T follicular helper cell (primary cell): ENCODE results near the gene DEAF1.
"Not testable (repeated sequence)": the region's sequence is repeated elsewhere in the genome, so short reads cannot be mapped to it uniquely, and the experiment has no call there.

Source experiments
- DNase-seq: peaks from one replicate; pipeline ENCODE4 v3.0.0-alpha.2; 2020; ENCODE audit warnings: low read depth
- total RNA-seq, 2 experiments: gene quantifications; one replicate each; lab custom pipeline; 2026; lab: John Stamatoyannopoulos, UW

DEAF1 gene, protein sequence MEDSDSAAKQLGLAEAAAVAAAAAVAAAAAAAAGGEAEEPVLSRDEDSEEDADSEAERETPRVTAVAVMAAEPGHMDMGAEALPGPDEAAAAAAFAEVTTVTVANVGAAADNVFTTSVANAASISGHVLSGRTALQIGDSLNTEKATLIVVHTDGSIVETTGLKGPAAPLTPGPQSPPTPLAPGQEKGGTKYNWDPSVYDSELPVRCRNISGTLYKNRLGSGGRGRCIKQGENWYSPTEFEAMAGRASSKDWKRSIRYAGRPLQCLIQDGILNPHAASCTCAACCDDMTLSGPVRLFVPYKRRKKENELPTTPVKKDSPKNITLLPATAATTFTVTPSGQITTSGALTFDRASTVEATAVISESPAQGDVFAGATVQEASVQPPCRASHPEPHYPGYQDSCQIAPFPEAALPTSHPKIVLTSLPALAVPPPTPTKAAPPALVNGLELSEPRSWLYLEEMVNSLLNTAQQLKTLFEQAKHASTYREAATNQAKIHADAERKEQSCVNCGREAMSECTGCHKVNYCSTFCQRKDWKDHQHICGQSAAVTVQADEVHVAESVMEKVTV
- total RNA-seq = 33.4 to 54.2 reads per million in 2 experiments

- peak; percentile 99 for DNase-seq
Observed at GRCh38 chr11:694563-695287, at the start of gene DEAF1. TSS of gene DEAF1 (minus strand) at chr11:695222. CDS start at chr11:695047, 175 bp downstream.

GRCh38 chr11:742571-743201, 47.7 kb upstream of the DEAF1 start:
- no peak for DNase-seq

DNA sequence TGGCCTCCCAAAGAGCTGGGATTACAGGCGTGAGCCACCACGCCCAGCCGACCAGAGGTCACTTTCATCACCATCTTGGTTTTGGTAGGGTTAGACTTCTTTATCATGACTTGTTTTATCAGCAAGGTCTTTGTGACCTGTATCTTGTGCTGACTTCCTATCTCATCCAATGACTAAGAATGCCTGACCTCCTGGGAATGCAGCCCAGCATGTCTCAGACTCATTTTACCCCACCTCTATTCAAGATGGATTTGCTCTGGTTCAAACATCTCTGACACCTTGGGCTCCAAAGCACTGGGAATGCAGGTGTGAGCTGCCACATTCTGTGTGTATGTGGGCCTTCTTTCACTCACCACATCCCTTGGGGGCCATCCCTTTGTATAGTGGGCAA, 47.1 kb upstream of the DEAF1 start:
- DNase-seq = no peak

DNA sequence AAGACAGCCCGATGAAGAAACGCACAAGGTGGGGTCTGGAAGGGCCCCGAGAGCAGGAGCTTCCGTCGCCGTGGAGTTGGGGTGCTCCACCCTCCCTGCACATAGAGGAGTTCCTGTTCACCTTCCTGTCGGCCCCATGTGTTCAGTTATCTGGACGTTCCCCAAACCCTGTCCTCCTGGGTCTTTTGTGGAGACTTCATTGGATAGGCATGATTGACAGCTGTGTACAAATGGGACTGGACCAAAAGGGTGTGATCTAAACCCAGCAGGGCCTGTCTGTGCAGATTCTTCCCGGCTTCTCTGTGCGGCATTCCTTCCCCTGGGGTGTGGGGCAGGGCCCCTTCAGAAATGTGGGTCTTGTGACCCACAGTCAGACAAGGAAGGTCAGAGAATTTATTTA, 42.9 kb upstream of the DEAF1 start:
- DNase-seq = not testable (repeated sequence)

GRCh38 chr11:737366-737765, 42.3 kb upstream of the DEAF1 start:
- no peak for DNase-seq

DNA sequence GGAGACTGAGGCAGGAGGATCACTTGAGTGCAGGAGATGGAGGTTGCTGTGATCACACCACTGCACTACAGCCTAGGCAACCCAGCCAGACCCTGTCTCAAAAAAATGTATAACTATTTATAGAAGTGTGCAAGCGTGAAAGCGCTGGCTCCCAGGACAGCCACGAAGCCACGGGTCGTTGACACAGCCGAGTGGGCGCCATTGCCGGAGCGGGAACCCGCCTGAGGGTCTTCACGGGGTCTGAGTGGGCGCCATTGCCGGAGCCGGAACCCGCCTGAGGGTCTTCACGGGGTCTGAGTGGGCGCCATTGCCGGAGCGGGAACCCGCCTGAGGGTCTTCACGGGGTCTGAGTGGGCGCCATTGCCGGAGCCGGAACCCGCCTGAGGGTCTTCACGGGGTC, 39.5 kb upstream of the DEAF1 start:
- not testable (repeated sequence) for DNase-seq

GRCh38 chr11:733072-733471, 38.0 kb upstream of the DEAF1 start:
- no peak for DNase-seq

DNA sequence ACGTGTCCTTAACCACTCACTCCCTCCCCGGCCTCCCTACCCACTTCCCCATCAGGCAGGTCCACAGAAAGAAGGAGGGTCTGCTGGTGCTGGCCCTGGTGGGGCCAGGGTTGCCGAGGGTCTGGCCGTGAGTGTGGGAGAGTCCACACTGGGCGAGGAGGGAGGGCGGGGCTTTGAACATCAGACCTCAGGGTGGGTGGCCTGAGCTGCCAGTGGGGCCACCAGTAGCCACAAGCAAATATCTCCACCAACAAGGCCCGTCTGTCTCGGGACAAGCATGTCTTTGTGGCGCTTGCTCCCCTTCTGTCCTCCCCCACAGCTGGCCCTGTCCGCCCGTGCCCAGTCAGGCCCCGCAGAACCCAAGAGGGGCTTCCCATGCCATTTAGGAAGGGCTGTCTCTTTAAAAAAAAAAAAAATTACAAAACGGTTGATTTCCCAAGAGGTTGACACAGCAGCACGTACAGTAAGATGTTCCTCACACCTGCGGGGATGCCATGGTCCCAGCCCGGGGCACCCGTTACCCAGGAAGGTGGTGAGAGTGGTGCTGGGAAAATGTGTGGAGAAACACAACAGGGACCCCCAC, 34.6 kb upstream of the DEAF1 start:
- no peak for DNase-seq

GRCh38 chr11:728901-729491, 34.0 kb upstream of the DEAF1 start:
- DNase-seq = no peak

DNA sequence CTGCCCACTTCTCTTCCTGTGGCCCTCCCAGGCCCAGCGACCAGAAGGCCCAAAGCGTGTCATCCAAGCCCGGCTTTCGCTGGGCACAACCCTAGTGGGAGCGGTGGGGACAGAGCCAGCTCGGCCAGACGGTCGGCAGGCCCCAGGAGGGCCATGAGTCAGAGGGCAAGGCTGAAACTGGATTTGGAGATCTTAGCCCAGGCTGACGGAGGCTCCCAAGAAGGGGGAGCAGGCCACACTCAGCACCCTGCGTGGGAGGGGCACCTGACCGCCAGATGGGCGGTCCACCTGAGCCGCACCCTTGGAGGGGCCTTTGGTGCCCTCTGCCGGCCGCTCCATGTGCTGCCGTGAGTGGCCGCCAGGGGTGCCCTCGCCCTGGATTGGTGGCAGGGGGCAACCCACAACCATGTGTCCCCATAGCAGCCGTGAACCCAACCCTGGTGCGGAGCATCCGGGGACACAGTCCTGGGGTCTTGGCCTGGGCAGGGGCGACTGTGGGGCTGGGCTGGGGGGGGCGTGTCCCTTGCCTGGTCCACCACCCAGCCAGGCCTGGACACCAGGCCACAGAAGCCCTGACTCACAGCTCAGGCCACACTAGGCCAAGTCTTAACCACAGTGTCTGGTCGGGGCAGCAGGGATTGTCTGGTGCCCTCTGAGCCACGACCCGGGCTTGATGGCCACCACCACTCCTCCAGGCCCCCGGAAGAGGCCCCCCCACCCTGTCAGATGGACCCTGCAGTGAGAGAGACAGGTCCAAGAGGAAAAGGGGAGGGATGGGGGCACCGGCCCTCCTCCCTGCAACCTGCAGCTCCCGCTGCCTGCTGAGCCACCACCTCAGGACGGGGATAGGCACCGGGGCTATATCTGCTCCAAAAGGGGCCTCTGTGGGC, 33.1 kb upstream of the DEAF1 start:
- peak; percentile 63 for DNase-seq

- DNase-seq = no peak
Observed at GRCh38 chr11:727281-727701, 32.3 kb upstream of the DEAF1 start.

DNA sequence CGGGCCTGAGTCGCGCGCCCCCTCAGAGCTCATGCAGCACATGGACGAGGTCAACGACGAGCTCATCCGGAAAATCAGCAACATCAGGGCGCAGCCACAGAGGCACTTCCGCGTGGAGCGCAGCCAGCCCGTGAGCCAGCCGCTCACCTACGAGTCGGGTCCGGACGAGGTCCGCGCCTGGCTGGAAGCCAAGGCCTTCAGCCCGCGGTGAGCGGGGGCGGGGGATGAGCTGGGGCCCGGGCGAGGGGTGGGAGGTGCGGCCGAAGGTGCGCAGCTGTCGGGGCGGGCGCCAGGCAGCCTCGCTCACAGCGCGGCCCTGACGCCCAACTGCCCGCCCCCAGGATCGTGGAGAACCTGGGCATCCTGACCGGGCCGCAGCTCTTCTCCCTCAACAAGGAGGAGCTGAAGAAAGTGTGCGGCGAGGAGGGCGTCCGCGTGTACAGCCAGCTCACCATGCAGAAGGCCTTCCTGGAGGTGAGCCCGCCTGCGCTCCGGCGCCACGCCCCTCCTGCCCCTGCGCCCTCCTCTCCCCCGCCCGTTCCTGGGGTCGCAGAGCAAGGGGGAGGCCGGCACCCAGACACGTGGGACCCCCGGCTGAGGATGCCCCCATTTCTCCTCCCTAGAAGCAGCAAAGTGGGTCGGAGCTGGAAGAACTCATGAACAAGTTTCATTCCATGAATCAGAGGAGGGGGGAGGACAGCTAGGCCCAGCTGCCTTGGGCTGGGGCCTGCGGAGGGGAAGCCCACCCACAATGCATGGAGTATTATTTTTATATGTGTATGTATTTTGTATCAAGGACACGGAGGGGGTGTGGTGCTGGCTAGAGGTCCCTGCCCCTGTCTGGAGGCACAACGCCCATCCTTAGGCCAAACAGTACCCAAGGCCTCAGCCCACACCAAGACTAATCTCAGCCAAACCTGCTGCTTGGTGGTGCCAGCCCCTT, 31.5 kb upstream of the DEAF1 start:
- no peak for DNase-seq

GRCh38 chr11:725624-726202, 30.7 kb upstream of the DEAF1 start:
- DNase-seq = no peak

- no peak for DNase-seq
Observed at GRCh38 chr11:724778-725386, 29.9 kb upstream of the DEAF1 start.

DNA sequence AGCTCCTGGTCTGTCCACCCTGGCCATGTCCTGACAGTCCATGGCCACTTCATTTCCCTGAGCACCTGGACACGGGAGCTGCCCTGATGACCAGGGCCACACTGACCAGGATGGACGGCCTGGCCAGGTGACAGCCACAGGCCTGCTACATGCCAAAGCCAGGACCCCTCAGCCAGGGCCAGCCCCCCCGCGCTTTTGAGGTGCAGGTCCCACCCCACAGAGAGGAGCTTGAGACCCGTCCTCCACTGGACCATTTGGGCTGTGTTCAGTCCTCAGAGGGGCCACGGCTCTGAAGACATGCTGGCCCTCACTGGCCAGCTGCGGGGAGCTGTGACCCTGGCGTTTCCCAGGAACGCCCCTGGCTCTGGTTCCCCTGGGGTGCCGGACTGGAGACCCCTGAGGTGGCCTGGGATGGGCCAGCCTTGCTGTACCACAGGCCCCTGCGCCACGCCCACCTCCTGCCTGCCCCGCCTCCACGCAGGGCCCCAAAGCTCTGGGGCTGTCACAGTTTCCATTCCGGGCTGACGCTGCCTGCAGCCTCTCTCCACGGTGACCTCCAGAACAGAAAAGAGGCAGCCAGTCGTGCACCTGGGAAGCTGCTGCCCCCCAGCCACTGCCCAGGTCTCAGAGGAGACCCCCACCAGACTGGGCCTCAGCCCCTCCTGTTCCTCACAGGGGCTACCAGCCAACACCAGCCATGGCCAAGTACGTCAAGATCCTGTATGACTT, 29.2 kb upstream of the DEAF1 start:
- no peak for DNase-seq

GRCh38 chr11:723120-723883, 28.3 kb upstream of the DEAF1 start:
- no peak for DNase-seq

DNA sequence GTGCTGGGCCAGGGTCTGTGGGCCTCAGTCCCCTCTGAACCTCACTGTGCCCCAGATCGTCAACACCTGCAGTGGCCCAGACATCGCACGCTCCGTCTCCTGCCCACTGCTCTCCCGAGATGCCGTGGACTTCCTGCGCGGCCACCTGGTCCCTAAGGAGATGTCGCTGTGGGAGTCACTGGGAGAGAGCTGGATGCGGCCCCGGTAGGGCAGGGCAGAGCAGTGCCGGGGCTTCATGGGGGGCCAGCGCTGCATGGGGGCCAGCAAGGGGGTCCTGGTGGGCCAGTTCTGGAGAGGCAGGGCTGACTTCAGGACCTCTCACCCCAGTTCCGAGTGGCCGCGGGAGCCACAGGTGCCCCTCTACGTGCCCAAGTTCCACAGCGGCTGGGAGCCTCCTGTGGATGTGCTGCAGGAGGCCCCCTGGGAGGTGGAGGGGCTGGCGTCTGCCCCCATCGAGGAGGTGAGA, 27.4 kb upstream of the DEAF1 start:
- DNase-seq = no peak
